ENCODE measurements around the gene SYT2.

SYT2 gene

DNA sequence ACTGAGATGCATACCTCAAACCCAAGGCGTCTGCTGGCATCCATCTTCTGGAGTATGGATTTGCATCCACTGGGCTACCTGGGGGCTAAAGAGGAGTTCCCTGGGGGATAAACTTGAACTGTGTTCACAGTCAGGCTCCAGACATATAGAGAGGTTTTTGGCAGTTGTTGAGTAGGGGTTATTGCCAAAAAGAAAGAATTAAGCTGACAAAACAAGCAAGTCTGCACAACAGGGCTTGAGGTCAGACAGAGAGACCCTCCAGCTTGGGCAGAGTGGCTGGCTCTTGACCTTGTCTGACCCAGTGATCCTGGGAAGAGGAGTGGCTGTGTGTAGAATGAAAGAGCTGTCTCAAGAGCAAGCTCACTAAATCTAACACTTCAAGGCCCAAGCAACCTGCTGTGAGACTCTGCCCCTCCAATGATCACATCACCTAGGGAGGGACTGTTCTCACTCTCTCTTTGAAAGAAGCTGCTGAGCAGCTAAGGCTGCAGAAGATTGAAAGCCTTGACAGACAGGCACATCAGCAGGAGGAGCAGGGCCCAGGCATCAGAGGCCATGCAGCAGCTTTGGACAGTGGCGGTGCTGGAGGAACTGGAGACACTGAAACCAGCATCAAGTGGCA, 61.5 kb downstream of the SYT2 start:
- DNase-seq (ENCODE audit: low spot score) = no peak
- TF ChIP-seq, protein P1, sequence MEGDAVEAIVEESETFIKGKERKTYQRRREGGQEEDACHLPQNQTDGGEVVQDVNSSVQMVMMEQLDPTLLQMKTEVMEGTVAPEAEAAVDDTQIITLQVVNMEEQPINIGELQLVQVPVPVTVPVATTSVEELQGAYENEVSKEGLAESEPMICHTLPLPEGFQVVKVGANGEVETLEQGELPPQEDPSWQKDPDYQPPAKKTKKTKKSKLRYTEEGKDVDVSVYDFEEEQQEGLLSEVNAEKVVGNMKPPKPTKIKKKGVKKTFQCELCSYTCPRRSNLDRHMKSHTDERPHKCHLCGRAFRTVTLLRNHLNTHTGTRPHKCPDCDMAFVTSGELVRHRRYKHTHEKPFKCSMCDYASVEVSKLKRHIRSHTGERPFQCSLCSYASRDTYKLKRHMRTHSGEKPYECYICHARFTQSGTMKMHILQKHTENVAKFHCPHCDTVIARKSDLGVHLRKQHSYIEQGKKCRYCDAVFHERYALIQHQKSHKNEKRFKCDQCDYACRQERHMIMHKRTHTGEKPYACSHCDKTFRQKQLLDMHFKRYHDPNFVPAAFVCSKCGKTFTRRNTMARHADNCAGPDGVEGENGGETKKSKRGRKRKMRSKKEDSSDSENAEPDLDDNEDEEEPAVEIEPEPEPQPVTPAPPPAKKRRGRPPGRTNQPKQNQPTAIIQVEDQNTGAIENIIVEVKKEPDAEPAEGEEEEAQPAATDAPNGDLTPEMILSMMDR (IDR thresholded peaks at IDR 0.05; ENCODE audit: extremely low read depth, missing control alignments) = no peak

- no peak for DNase-seq (ENCODE audit: low spot score)
- TF ChIP-seq, protein P1 (IDR thresholded peaks at IDR 0.05; ENCODE audit: extremely low read depth, missing control alignments) = no peak
These were observed 65.2 kb downstream of the SYT2 start for GRCh38 chr1:202645097-202645476.

GRCh38 chr1:202644219-202645096, 65.8 kb downstream of the SYT2 start:
- TF ChIP-seq, protein P1 (IDR thresholded peaks at IDR 0.05; ENCODE audit: extremely low read depth, missing control alignments) = no peak
- DNase-seq (ENCODE audit: low spot score) = no peak

DNA sequence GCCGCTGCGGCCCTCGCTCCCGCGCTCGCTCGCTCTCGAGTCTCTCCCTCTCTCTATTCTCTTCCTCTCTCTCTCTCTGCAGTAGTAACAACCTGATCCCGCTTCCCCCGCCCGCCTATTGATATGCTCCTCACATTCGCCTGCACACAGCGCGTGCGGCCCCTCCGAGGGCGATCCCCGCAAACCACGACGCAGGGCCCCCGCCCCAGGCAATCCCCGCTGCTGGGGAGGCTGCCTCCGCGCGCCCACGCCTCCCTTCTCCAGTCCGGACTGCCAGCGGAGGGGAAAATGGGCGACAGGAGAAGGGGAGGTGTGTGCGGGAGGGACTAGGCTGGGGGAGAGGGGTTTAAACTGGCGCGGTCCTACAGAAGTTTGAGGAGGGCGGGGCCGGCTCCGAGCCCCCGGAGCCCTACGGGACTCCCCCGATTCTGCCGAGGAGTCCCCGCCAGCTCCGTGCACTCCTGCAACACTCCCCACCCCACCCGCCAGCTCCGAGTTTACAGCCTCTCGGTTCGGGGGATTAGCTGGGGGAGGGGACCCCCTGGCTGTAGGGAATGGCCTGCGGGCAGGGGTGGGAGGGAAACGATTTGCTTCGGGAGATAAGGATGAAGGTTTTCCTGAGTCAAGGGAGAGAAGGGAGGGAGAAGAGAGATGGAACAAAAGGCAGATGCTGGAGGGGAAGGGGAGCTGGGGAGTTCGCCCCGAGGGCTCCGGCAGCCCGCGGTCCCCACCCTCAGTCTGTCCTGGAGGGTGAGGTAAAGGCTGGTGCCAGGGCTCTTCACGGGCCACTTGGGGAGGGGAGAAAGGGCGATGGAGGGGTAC, 66.6 kb downstream of the SYT2 start:
- TF ChIP-seq, protein P1 (IDR thresholded peaks at IDR 0.05; ENCODE audit: extremely low read depth, missing control alignments) = no peak
- no peak for DNase-seq (ENCODE audit: low spot score)

- TF ChIP-seq, protein P1 (IDR thresholded peaks at IDR 0.05; ENCODE audit: extremely low read depth, missing control alignments) = no peak
These were observed 67.5 kb downstream of the SYT2 start for GRCh38 chr1:202642619-202643291.

GRCh38 chr1:202642212-202642611, 68.0 kb downstream of the SYT2 start:
- TF ChIP-seq, protein P1 (IDR thresholded peaks at IDR 0.05; ENCODE audit: extremely low read depth, missing control alignments) = no peak
- DNase-seq (ENCODE audit: low spot score) = no peak

More at GRCh38 chr1:202642619-202643291, 67.5 kb downstream of the SYT2 start:
- no peak for DNase-seq (ENCODE audit: low spot score)
